K562 (cell line): ENCODE measurements around the gene MOCS3. TPM values are rescaled to one million over a fixed set of nuclear protein-coding genes. Genes with fewer than 3 reads are reported as not detected.

Experiments
- BCOR ChIP-seq: fragments of 450-650 bp; IDR thresholded peaks from 2 replicates; pipeline ENCODE4 v1.6.1; 2016
- MAFG ChIP-seq: fragments of 450-650 bp; conservative IDR thresholded peaks from 2 replicates; pipeline ENCODE4 v1.6.1; 2016; ENCODE audit warnings: missing genetic modification characterization, missing compliant biosample characterization
- ZBTB11 ChIP-seq, 3 experiments: fragments of 200-800 bp in 1 of 3; fragments of 250-450 bp in 1 of 3; fragments of 450-650 bp in 1 of 3; sonication (Bioruptor Pico) in 1 of 3; sonication (Bioruptor generic) in 1 of 3; formaldehyde crosslinking in 1 of 3; IDR thresholded peaks; 2 replicates each; pipeline versions ENCODE4 v1.6.1 to v1.8.0; 2016 to 2022; ENCODE audit warnings: mild to moderate bottlenecking in 2 of 3, missing genetic modification characterization in 2 of 3, missing compliant biosample characterization in 1 of 3, moderate library complexity in 1 of 3
- ZNF445 ChIP-seq: fragments of 250-450 bp; sonication (Bioruptor Pico); IDR thresholded peaks from 2 replicates; pipeline ENCODE4 v1.4.0; 2020; ENCODE audit warnings: low read depth, mild to moderate bottlenecking, moderate library complexity
- polyA plus RNA-seq, 8 experiments: library from polyadenylated mRNA; depleted of rRNA in 4 of 8; stranded (reverse) in 5 of 8; unstranded in 3 of 8; fragments of >200 nt; fragmentation: Nextera tagmentation in 2 of 8; fragmentation: Illumina TruSeq in 1 of 8; extraction: Ambion mirVana in 2 of 8; extraction: Trizol in 1 of 8; gene quantifications; 2 replicates each; pipeline versions ENCODE4 v1.2.1 to v1.2.3, GENCODE V29; 2011 to 2014; ENCODE audit warnings: inconsistent platforms in 1 of 8, missing spikeins in 1 of 8
- total RNA-seq, 7 experiments: library from RNA; depleted of rRNA in 6 of 7; stranded (reverse); fragments of >200 nt in 6 of 7; fragmentation: Illumina TruSeq in 2 of 7; extraction: Trizol in 2 of 7; gene quantifications; 2 replicates each; pipeline versions ENCODE4 v1.2.1 to v1.2.3, GENCODE V29; 2011 to 2021; ENCODE audit warnings: low replicate concordance in 1 of 7
- TF ChIP-seq, protein P1 (sequence below): fragments of 450-650 bp; IDR thresholded peaks from 2 replicates; pipeline ENCODE4 v1.6.1; 2016; ENCODE audit warnings: mild to moderate bottlenecking, moderate library complexity
- TF ChIP-seq, protein P2 (sequence below): fragments of 200-800 bp; sonication (Bioruptor generic); IDR thresholded peaks from 2 replicates; pipeline ENCODE4 v1.6.1; 2016; ENCODE audit warnings: missing genetic modification characterization, missing compliant biosample characterization

MOCS3 gene
- total and polyA plus RNA-seq, 9 of the 15 experiments (the other 6 are each of a cell fraction or from before 2014, with no cell fraction given): 0.70 to 6.2 (median 2.9) TPM

DNA sequence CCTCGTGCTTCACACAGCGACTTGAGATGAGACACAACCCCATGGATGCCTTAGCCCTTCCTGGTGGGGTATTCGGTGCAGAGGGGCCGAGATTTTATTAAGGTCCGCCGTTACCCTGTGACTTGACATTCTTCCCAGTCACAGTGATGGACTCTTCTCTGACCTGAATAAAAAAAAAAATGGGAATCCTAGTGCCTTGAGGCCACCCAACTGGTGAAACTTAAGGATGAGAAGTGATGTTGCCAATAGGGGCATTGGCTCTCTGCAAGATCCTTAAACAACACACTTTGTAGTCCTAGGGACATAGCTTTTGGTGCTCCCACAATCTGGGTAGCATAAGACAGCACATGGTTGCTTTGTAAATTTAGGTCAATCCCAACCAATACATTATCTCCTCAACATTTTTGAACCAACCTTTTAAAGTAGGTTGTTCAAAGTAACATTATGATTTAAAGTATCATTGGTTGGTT, 26.6 kb upstream of the MOCS3 start (continued):
- TF ChIP-seq, protein P1, sequence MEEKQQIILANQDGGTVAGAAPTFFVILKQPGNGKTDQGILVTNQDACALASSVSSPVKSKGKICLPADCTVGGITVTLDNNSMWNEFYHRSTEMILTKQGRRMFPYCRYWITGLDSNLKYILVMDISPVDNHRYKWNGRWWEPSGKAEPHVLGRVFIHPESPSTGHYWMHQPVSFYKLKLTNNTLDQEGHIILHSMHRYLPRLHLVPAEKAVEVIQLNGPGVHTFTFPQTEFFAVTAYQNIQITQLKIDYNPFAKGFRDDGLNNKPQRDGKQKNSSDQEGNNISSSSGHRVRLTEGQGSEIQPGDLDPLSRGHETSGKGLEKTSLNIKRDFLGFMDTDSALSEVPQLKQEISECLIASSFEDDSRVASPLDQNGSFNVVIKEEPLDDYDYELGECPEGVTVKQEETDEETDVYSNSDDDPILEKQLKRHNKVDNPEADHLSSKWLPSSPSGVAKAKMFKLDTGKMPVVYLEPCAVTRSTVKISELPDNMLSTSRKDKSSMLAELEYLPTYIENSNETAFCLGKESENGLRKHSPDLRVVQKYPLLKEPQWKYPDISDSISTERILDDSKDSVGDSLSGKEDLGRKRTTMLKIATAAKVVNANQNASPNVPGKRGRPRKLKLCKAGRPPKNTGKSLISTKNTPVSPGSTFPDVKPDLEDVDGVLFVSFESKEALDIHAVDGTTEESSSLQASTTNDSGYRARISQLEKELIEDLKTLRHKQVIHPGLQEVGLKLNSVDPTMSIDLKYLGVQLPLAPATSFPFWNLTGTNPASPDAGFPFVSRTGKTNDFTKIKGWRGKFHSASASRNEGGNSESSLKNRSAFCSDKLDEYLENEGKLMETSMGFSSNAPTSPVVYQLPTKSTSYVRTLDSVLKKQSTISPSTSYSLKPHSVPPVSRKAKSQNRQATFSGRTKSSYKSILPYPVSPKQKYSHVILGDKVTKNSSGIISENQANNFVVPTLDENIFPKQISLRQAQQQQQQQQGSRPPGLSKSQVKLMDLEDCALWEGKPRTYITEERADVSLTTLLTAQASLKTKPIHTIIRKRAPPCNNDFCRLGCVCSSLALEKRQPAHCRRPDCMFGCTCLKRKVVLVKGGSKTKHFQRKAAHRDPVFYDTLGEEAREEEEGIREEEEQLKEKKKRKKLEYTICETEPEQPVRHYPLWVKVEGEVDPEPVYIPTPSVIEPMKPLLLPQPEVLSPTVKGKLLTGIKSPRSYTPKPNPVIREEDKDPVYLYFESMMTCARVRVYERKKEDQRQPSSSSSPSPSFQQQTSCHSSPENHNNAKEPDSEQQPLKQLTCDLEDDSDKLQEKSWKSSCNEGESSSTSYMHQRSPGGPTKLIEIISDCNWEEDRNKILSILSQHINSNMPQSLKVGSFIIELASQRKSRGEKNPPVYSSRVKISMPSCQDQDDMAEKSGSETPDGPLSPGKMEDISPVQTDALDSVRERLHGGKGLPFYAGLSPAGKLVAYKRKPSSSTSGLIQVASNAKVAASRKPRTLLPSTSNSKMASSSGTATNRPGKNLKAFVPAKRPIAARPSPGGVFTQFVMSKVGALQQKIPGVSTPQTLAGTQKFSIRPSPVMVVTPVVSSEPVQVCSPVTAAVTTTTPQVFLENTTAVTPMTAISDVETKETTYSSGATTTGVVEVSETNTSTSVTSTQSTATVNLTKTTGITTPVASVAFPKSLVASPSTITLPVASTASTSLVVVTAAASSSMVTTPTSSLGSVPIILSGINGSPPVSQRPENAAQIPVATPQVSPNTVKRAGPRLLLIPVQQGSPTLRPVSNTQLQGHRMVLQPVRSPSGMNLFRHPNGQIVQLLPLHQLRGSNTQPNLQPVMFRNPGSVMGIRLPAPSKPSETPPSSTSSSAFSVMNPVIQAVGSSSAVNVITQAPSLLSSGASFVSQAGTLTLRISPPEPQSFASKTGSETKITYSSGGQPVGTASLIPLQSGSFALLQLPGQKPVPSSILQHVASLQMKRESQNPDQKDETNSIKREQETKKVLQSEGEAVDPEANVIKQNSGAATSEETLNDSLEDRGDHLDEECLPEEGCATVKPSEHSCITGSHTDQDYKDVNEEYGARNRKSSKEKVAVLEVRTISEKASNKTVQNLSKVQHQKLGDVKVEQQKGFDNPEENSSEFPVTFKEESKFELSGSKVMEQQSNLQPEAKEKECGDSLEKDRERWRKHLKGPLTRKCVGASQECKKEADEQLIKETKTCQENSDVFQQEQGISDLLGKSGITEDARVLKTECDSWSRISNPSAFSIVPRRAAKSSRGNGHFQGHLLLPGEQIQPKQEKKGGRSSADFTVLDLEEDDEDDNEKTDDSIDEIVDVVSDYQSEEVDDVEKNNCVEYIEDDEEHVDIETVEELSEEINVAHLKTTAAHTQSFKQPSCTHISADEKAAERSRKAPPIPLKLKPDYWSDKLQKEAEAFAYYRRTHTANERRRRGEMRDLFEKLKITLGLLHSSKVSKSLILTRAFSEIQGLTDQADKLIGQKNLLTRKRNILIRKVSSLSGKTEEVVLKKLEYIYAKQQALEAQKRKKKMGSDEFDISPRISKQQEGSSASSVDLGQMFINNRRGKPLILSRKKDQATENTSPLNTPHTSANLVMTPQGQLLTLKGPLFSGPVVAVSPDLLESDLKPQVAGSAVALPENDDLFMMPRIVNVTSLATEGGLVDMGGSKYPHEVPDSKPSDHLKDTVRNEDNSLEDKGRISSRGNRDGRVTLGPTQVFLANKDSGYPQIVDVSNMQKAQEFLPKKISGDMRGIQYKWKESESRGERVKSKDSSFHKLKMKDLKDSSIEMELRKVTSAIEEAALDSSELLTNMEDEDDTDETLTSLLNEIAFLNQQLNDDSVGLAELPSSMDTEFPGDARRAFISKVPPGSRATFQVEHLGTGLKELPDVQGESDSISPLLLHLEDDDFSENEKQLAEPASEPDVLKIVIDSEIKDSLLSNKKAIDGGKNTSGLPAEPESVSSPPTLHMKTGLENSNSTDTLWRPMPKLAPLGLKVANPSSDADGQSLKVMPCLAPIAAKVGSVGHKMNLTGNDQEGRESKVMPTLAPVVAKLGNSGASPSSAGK: peak; percentile 80; the same call in 1 of the 2 replicates
- TF ChIP-seq MAFG: no peak
- no peak; the same call in 1 of the 2 replicates for TF ChIP-seq BCOR
- TF ChIP-seq, protein P2, sequence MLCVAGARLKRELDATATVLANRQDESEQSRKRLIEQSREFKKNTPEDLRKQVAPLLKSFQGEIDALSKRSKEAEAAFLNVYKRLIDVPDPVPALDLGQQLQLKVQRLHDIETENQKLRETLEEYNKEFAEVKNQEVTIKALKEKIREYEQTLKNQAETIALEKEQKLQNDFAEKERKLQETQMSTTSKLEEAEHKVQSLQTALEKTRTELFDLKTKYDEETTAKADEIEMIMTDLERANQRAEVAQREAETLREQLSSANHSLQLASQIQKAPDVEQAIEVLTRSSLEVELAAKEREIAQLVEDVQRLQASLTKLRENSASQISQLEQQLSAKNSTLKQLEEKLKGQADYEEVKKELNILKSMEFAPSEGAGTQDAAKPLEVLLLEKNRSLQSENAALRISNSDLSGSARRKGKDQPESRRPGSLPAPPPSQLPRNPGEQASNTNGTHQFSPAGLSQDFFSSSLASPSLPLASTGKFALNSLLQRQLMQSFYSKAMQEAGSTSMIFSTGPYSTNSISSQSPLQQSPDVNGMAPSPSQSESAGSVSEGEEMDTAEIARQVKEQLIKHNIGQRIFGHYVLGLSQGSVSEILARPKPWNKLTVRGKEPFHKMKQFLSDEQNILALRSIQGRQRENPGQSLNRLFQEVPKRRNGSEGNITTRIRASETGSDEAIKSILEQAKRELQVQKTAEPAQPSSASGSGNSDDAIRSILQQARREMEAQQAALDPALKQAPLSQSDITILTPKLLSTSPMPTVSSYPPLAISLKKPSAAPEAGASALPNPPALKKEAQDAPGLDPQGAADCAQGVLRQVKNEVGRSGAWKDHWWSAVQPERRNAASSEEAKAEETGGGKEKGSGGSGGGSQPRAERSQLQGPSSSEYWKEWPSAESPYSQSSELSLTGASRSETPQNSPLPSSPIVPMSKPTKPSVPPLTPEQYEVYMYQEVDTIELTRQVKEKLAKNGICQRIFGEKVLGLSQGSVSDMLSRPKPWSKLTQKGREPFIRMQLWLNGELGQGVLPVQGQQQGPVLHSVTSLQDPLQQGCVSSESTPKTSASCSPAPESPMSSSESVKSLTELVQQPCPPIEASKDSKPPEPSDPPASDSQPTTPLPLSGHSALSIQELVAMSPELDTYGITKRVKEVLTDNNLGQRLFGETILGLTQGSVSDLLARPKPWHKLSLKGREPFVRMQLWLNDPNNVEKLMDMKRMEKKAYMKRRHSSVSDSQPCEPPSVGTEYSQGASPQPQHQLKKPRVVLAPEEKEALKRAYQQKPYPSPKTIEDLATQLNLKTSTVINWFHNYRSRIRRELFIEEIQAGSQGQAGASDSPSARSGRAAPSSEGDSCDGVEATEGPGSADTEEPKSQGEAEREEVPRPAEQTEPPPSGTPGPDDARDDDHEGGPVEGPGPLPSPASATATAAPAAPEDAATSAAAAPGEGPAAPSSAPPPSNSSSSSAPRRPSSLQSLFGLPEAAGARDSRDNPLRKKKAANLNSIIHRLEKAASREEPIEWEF (CRISPR knock-in tag): peak; percentile 63; the same call in 1 of the 2 replicates
- 0 out of 2 replicates have a peak, but pooled peaks have one; percentile 38 for TF ChIP-seq ZNF445
- no peak for TF ChIP-seq ZBTB11 (CRISPR knock-in tag; IDR thresholded peaks at IDR 0.05)
